ENCODE data around the gene HSPB1. TPM values are rescaled to one million over a fixed set of nuclear protein-coding genes. Genes with fewer than 3 reads are reported as not detected.

HSPB1 gene
- total RNA-seq, 1 experiment from 2014 or later: 414 TPM

DNA sequence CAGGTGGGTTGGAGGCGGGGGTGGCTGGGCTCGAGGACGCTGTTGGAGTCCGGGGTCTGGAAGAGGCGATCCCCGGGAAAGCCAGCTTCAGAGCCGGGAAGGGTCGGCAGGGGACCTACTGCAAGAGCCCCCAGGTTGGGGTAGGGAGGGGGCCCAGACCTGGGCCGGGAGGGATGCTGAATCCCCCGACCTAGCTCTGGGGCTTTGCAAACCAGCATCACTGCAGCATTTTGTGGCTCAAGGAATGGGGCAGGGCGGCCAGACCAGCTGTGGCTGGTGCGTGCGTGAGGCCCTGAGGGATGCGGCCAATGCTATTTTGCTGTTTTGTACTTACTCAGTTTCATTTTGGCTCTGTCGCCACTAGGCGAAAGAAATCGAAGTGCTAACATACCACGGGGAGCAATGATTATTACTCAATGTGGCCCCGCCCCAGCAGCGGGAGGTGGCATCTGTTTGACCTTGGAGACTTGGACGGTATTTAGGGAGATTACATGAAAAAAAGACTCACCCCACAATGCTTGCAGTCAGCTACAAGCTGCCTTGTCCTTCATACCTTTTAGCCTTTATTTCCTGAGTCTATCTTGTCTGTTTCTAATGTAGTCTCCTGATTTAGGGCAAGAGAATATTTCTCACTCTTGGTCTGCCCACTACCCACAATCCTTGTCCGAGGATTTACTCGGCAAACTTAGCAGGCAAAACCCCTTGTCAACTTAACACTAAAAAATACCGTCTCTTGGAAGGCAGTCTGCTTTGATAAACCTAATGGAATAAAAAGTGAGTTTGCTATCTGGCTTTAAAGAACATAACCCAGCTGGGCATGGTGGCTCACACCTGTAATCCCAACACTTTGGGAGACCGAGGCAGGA lies 16.2 kb downstream of the HSPB1 start:
- Histone ChIP-seq H3K9me3 (ENCODE audit: insufficient read depth, low read depth) (no peaks in the 10 kb centered on the region), H3F3A (ENCODE audit: insufficient read depth, low read depth) (peaks cover 64% of the 10 kb centered on the region), H3K4me2 (peak overlapping the region; percentile 90), H3K27me3 (ENCODE audit: insufficient read depth, low read depth) (no peaks in the 10 kb centered on the region), H3K79me2 (ENCODE audit: low read depth) (peaks cover 16% of the 10 kb centered on the region), H3K4me3 (peak overlapping the region; percentile 81), H3K36me3 (ENCODE audit: low read depth) (no peaks in the 10 kb centered on the region), H3K9me2 (ENCODE audit: insufficient read depth) (no peaks in the 10 kb centered on the region), H4K20me1 (ENCODE audit: insufficient read depth) (0 out of 2 replicates have a peak, but pooled peaks cover 12% of the 10 kb centered on the region), H3K4me1 (replicated peaks; ENCODE audit: insufficient read depth) (peaks cover 18% of the 10 kb centered on the region), H3K27ac (peak overlapping the region; percentile 71), H2AFZ (peak overlapping the region; percentile 74; the same call in 1 of the 2 replicates)
- no peak for TF ChIP-seq EZH2 (IDR thresholded peaks at IDR 0.05; ENCODE audit: low read depth)
- TF ChIP-seq, protein P1, sequence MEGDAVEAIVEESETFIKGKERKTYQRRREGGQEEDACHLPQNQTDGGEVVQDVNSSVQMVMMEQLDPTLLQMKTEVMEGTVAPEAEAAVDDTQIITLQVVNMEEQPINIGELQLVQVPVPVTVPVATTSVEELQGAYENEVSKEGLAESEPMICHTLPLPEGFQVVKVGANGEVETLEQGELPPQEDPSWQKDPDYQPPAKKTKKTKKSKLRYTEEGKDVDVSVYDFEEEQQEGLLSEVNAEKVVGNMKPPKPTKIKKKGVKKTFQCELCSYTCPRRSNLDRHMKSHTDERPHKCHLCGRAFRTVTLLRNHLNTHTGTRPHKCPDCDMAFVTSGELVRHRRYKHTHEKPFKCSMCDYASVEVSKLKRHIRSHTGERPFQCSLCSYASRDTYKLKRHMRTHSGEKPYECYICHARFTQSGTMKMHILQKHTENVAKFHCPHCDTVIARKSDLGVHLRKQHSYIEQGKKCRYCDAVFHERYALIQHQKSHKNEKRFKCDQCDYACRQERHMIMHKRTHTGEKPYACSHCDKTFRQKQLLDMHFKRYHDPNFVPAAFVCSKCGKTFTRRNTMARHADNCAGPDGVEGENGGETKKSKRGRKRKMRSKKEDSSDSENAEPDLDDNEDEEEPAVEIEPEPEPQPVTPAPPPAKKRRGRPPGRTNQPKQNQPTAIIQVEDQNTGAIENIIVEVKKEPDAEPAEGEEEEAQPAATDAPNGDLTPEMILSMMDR (conservative IDR thresholded peaks at IDR 0.05): peak; percentile 32; the same call in 1 of the 2 replicates
- intact Hi-C loops (cut with micrococcal nuclease; ENCODE audit: unreplicated experiment): loop anchor here (1.0 to 5.0 kb wide), 4 partner anchors 20 to 194 kb away; partner anchors contain the start of gene UPK3B
- ChIA-PET POLR2A (ENCODE audit: unreplicated experiment) (interaction anchor here (0.6 to 0.7 kb wide), 5 partner anchors 46 to 210 kb away, joined by 3 to 9 read pairs (median 5); no protein-coding TSS in a partner anchor), CTCF (interaction anchor here (0.7 to 1.1 kb wide), 3 partner anchors 21 to 140 kb away, joined by 3 to 20 read pairs (median 4); no protein-coding TSS in a partner anchor)
- TSS peak; percentile 67 for BruUV-seq (replicated peaks)
- DNase-seq: peak; percentile 79 to 86

DNA sequence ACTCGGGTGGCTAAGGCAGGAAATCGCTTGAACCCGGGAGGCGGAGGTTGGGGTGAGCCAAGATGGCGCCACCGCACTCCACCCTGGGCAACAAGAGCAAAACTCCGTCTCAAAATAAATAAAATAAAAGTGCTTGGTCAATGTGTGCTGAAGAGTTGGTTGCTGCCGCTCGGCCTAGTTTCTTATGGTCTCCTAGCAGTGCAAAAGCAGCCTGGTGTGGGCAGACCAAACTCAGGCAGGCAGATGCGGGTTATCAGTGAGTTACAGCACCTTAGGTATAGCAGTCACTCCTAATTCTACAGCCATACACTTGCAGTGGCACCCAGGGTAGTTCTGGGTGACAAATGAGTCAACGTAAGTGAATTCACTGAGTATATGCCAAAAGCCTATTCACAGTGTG lies 22.6 kb downstream of the HSPB1 start:
- BruUV-seq (replicated peaks): no TSS peak

GRCh38 chr7:76325811-76326210 lies 23.3 kb downstream of the HSPB1 start:
- no peak overlapping the region for H3K4me2 ChIP-seq
- H2AFZ ChIP-seq: no peak overlapping the region
- peaks cover 75% of the 10 kb centered on the region for H3F3A ChIP-seq (ENCODE audit: insufficient read depth, low read depth)
- peaks cover 74% of the 10 kb centered on the region for H4K20me1 ChIP-seq (ENCODE audit: insufficient read depth)
- peaks cover 77% of the 10 kb centered on the region for H3K79me2 ChIP-seq (ENCODE audit: low read depth)
- no peaks in the 10 kb centered on the region for H3K9me3 ChIP-seq (ENCODE audit: insufficient read depth, low read depth)
- H3K36me3 ChIP-seq (ENCODE audit: low read depth): peaks cover 25% of the 10 kb centered on the region
- no peaks in the 10 kb centered on the region for H3K4me1 ChIP-seq (replicated peaks; ENCODE audit: insufficient read depth)
- H3K4me3 ChIP-seq: no peak overlapping the region
- no peak overlapping the region for H3K27ac ChIP-seq
- TF ChIP-seq, protein P1 (conservative IDR thresholded peaks at IDR 0.05): no peak
- no peak for TF ChIP-seq EZH2 (IDR thresholded peaks at IDR 0.05; ENCODE audit: low read depth)
- intact Hi-C loops (cut with micrococcal nuclease; ENCODE audit: unreplicated experiment): no loop called here
- BruUV-seq (replicated peaks): no TSS peak
- no peak for DNase-seq
- CTCF ChIA-PET: no interaction called here
- no peaks in the 10 kb centered on the region for H3K9me2 ChIP-seq (ENCODE audit: insufficient read depth)
- POLR2A ChIA-PET (ENCODE audit: unreplicated experiment): interaction anchor here (0.6 kb wide), 1 partner anchor 88 kb away, joined by 8 read pairs; no protein-coding TSS in a partner anchor
- H3K27me3 ChIP-seq (ENCODE audit: insufficient read depth, low read depth): no peaks in the 10 kb centered on the region

More for the DNA sequence above, 22.6 kb downstream of the HSPB1 start:
- no peaks in the 10 kb centered on the region for H3K9me3 ChIP-seq (ENCODE audit: insufficient read depth, low read depth)
- peaks cover under 1% of the 10 kb centered on the region; the same call in 1 of the 2 replicates for H3K4me1 ChIP-seq (replicated peaks; ENCODE audit: insufficient read depth)
- H4K20me1 ChIP-seq (ENCODE audit: insufficient read depth): peaks cover 66% of the 10 kb centered on the region
- intact Hi-C loops (cut with micrococcal nuclease; ENCODE audit: unreplicated experiment): no loop called here
- POLR2A ChIA-PET (ENCODE audit: unreplicated experiment): no interaction called here
- peaks cover 75% of the 10 kb centered on the region for H3F3A ChIP-seq (ENCODE audit: insufficient read depth, low read depth)
- H2AFZ ChIP-seq: no peak overlapping the region
- H3K4me2 ChIP-seq: no peak overlapping the region
- CTCF ChIA-PET: no interaction called here
- no peaks in the 10 kb centered on the region for H3K9me2 ChIP-seq (ENCODE audit: insufficient read depth)
- no peak overlapping the region for H3K27ac ChIP-seq
- TF ChIP-seq EZH2 (IDR thresholded peaks at IDR 0.05; ENCODE audit: low read depth): no peak
- TF ChIP-seq, protein P1 (conservative IDR thresholded peaks at IDR 0.05): no peak
- H3K4me3 ChIP-seq: no peak overlapping the region
- peaks cover 71% of the 10 kb centered on the region for H3K79me2 ChIP-seq (ENCODE audit: low read depth)
- DNase-seq: no peak
- no peaks in the 10 kb centered on the region for H3K27me3 ChIP-seq (ENCODE audit: insufficient read depth, low read depth)
- H3K36me3 ChIP-seq (ENCODE audit: low read depth): peaks cover 25% of the 10 kb centered on the region

Measured in PC-9 (cell line).